K562 (cell line): Measurements from ENCODE around the gene ZFP62. TPM values are rescaled to one million over a fixed set of nuclear protein-coding genes. Genes with fewer than 3 reads are reported as not detected.

ENCODE experiments used
- ARID2 ChIP-seq: fragments of 450-650 bp; IDR thresholded peaks from 2 replicates; pipeline ENCODE4 v1.6.1; 2017; ENCODE audit warnings: antibody characterized with exemption, mild to moderate bottlenecking
- BRCA1 ChIP-seq, 2 experiments: fragments of 450-650 bp in 1 of 2; sonication (generic) in 1 of 2; formaldehyde crosslinking in 1 of 2; IDR thresholded peaks; 2 replicates each; pipeline versions ENCODE4 v1.5.0 to v1.6.1; 2017 to 2020; ENCODE audit warnings: mild to moderate bottlenecking in 1 of 2, missing genetic modification reagents in 1 of 2
- FIP1L1 ChIP-seq: fragments of 200-400 bp; formaldehyde crosslinking; IDR thresholded peaks from 2 replicates; pipeline ENCODE4 v1.6.1; 2018; ENCODE audit warnings: mild to moderate bottlenecking, low read depth, low read length; ENCODE audit not compliant: poor library complexity, severe bottlenecking
- JUNB ChIP-seq: fragments of 450-650 bp; formaldehyde crosslinking; conservative IDR thresholded peaks from 2 replicates; pipeline ENCODE4 v1.4.0; 2020; ENCODE audit warnings: mild to moderate bottlenecking
- L3MBTL2 ChIP-seq: fragments of 450-650 bp; IDR thresholded peaks from 2 replicates; pipeline ENCODE4 v1.6.1; 2016; ENCODE audit warnings: mild to moderate bottlenecking, moderate library complexity
- MEF2A ChIP-seq: IDR thresholded peaks from 2 replicates; pipeline ENCODE4 v1.6.1; 2011; ENCODE audit warnings: low read depth, mild to moderate bottlenecking, low read length, moderate library complexity; ENCODE audit not compliant: control insufficient read depth
- MYC ChIP-seq, 2 experiments: fragments of 250-450 bp in 1 of 2; sonication (Bioruptor Pico) in 1 of 2; IDR thresholded peaks; 2 replicates each; pipeline versions ENCODE4 v1.5.1 to v1.6.1; 2012 to 2021; ENCODE audit warnings: low read depth in 2 of 2, borderline replicate concordance in 1 of 2, improper control_type of control experiment in 1 of 2, low read length in 1 of 2, mild to moderate bottlenecking in 1 of 2, moderate library complexity in 1 of 2
- PCBP2 ChIP-seq: fragments of 200-400 bp; formaldehyde crosslinking; IDR thresholded peaks from 2 replicates; pipeline ENCODE4 v1.6.1; 2018; ENCODE audit warnings: low read length, low read depth, mild to moderate bottlenecking, moderate library complexity; ENCODE audit not compliant: poor library complexity, severe bottlenecking
- POLR2H ChIP-seq: IDR thresholded peaks from 2 replicates; pipeline ENCODE4 v1.6.1; 2016; ENCODE audit warnings: missing genetic modification characterization, low read depth, mild to moderate bottlenecking, control low read depth, missing compliant biosample characterization, moderate library complexity
- RBBP5 ChIP-seq: fragments of 200-600 bp; sonication (generic); IDR thresholded peaks from 2 replicates; pipeline ENCODE4 v1.6.1; 2012; ENCODE audit warnings: borderline replicate concordance, mild to moderate bottlenecking, low read length, control low read depth, inconsistent platforms; ENCODE audit not compliant: insufficient read depth, poor library complexity, severe bottlenecking
- SAFB2 ChIP-seq: fragments of 200-400 bp; formaldehyde crosslinking; IDR thresholded peaks from 2 replicates; pipeline ENCODE4 v1.6.1; 2018; ENCODE audit warnings: borderline replicate concordance, low read length, low read depth, moderate library complexity; ENCODE audit not compliant: severe bottlenecking
- TCFL5 ChIP-seq: fragments of 250-450 bp; sonication (Bioruptor Pico); conservative IDR thresholded peaks from 2 replicates; pipeline ENCODE4 v1.6.1; 2021; ENCODE audit warnings: mild to moderate bottlenecking, moderate library complexity, matching md5 sums
- TSC22D4 ChIP-seq: fragments of 450-650 bp; IDR thresholded peaks from 2 replicates; pipeline ENCODE4 v1.6.1; 2016; ENCODE audit warnings: missing genetic modification characterization, missing biosample characterization, control low read depth
- ZBTB17 ChIP-seq: fragments of 450-650 bp; formaldehyde crosslinking; IDR thresholded peaks from 2 replicates; pipeline ENCODE4 v1.4.0; 2020; ENCODE audit warnings: mild to moderate bottlenecking
- ZBTB8A ChIP-seq: fragments of 450-650 bp; IDR thresholded peaks from 2 replicates; pipeline ENCODE4 v1.6.1; 2018; ENCODE audit warnings: mild to moderate bottlenecking, moderate library complexity; ENCODE audit not compliant: partially characterized antibody
- ZNF146 ChIP-seq: IDR thresholded peaks from one replicate; pipeline ENCODE4 v1.6.1; 2018; ENCODE audit warnings: missing compliant biosample characterization; ENCODE audit not compliant: unreplicated experiment
- ZNF184 ChIP-seq: sonication (generic); formaldehyde crosslinking; IDR thresholded peaks from 2 replicates; pipeline ENCODE4 v1.5.0; 2020; ENCODE audit warnings: missing genetic modification reagents
- ZNF408 ChIP-seq: fragments of 250-450 bp; sonication (Bioruptor Pico); IDR thresholded peaks from 2 replicates; pipeline ENCODE4 v1.4.0; 2020; ENCODE audit warnings: low read depth, mild to moderate bottlenecking, moderate library complexity
- ZNF507 ChIP-seq: conservative IDR thresholded peaks from 2 replicates; pipeline ENCODE4 v1.6.1; 2017; ENCODE audit warnings: missing genetic modification characterization, missing compliant biosample characterization
- ZNF551 ChIP-seq: fragments of 250-450 bp; sonication (Bioruptor Pico); IDR thresholded peaks from 2 replicates; pipeline ENCODE4 v1.5.0; 2021; ENCODE audit warnings: mild to moderate bottlenecking, moderate library complexity
- ZNF76 ChIP-seq: fragments of 250-450 bp; sonication (Bioruptor Pico); IDR thresholded peaks from 2 replicates; pipeline ENCODE4 v1.4.0; 2020; ENCODE audit warnings: mild to moderate bottlenecking, moderate library complexity, borderline replicate concordance
- polyA plus RNA-seq, 8 experiments: library from polyadenylated mRNA; depleted of rRNA in 4 of 8; stranded (reverse) in 5 of 8; unstranded in 3 of 8; fragments of >200 nt; fragmentation: Nextera tagmentation in 2 of 8; fragmentation: Illumina TruSeq in 1 of 8; extraction: Ambion mirVana in 2 of 8; extraction: Trizol in 1 of 8; gene quantifications; 2 replicates each; pipeline versions ENCODE4 v1.2.1 to v1.2.3, GENCODE V29; 2011 to 2014; ENCODE audit warnings: inconsistent platforms in 1 of 8, missing spikeins in 1 of 8
- total RNA-seq, 7 experiments: library from RNA; depleted of rRNA in 6 of 7; stranded (reverse); fragments of >200 nt in 6 of 7; fragmentation: Illumina TruSeq in 2 of 7; extraction: Trizol in 2 of 7; gene quantifications; 2 replicates each; pipeline versions ENCODE4 v1.2.1 to v1.2.3, GENCODE V29; 2011 to 2021; ENCODE audit warnings: low replicate concordance in 1 of 7
- TF ChIP-seq, protein P1 (sequence below): fragments of 450-650 bp; IDR thresholded peaks from 2 replicates; pipeline ENCODE4 v1.6.1; 2016
- TF ChIP-seq, protein P2 (sequence below): fragments of 450-650 bp; IDR thresholded peaks from 2 replicates; pipeline ENCODE4 v1.6.1; 2018; ENCODE audit warnings: mild to moderate bottlenecking, low read depth; ENCODE audit not compliant: partially characterized antibody
- TF ChIP-seq, protein P3 (sequence below): fragments of 450-650 bp; IDR thresholded peaks from 2 replicates; pipeline ENCODE4 v1.6.1; 2016; ENCODE audit warnings: low read depth, mild to moderate bottlenecking, moderate library complexity

Gene ZFP62
- total and polyA plus RNA-seq, 9 of the 15 experiments (the other 6 are each of a cell fraction or from before 2014, with no cell fraction given): 12.2 to 37.5 (median 25.0) TPM

DNA sequence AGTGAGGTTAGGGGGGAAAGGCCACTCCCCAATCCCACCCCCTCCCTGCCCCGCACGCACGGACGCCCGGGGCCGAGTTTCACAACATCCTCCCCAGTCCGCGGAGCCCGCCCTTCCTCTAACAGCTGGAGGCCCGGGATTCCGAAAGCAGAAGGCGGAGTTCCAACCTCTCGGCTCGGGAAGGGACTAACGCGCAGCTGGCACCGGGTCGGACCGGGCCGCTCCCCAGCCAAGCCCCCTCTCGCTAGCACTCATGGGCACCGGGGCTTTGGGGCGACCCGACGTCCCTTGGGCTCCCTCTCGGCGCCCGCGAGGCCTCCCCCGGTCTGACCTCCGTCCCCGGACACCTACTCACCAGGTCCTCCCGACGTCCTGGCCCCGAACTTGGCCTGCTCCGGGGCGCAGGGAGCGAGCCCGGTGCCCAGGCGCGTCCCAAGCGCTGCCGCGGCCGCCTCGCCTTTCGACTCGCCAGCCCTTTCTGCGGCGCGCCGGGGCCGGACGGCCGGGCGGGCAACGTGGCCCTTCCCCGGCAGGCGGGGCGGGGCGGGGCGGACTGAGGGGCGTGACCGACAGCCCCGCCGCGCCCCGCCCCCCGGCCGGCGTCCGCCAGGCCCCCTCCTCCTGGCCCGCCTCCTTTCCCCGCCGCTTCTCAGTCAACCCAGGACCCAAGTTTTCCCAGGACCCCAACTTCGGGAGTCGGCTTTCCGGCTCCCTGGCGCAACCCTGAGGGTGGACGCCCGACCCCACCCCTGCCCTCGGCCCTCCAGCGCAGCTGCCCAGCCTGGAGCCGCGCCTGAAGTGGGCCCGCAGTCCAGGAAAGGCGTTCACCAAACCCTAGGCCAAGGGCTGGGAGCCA lies 58.5 kb downstream of the ZFP62 start, which contains the start of gene MGAT1 (continued):
- TF ChIP-seq, protein P1, sequence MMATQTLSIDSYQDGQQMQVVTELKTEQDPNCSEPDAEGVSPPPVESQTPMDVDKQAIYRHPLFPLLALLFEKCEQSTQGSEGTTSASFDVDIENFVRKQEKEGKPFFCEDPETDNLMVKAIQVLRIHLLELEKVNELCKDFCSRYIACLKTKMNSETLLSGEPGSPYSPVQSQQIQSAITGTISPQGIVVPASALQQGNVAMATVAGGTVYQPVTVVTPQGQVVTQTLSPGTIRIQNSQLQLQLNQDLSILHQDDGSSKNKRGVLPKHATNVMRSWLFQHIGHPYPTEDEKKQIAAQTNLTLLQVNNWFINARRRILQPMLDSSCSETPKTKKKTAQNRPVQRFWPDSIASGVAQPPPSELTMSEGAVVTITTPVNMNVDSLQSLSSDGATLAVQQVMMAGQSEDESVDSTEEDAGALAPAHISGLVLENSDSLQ: no peak
- TF ChIP-seq ZNF408 (CRISPR knock-in tag) (no peak), TSC22D4 (tag) (no peak), JUNB (CRISPR knock-in tag) (no peak), ARID2 (no peak), ZNF184 (CRISPR knock-in tag) (no peak), ZNF76 (CRISPR knock-in tag) (peak; percentile 30; the same call in 1 of the 2 replicates), MEF2A (no peak), ZNF507 (tag) (no peak), BRCA1 (IDR thresholded peaks at IDR 0.05) (no peak), BRCA1 (CRISPR knock-in tag; IDR thresholded peaks at IDR 0.05) (no peak), ZBTB17 (CRISPR knock-in tag) (0 out of 2 replicates have a peak, but pooled peaks have one; percentile 76), FIP1L1 (peak; percentile 22), SAFB2 (no peak), ZBTB8A (no peak), RBBP5 (peak; percentile 53), TCFL5 (no peak), L3MBTL2 (peak; percentile 41; the same call in 1 of the 2 replicates), MYC (IDR thresholded peaks at IDR 0.05; ENCODE audit: low read depth, low read length) (peak; percentile 71), MYC (CRISPR knock-in tag; IDR thresholded peaks at IDR 0.05; ENCODE audit: borderline replicate concordance, low read depth) (peak; percentile 34; the same call in 1 of the 2 replicates), ZNF146 (no peak), POLR2H (tag) (peak; percentile 51), ZNF551 (CRISPR knock-in tag) (no peak), PCBP2 (no peak)
- TF ChIP-seq, protein P2, sequence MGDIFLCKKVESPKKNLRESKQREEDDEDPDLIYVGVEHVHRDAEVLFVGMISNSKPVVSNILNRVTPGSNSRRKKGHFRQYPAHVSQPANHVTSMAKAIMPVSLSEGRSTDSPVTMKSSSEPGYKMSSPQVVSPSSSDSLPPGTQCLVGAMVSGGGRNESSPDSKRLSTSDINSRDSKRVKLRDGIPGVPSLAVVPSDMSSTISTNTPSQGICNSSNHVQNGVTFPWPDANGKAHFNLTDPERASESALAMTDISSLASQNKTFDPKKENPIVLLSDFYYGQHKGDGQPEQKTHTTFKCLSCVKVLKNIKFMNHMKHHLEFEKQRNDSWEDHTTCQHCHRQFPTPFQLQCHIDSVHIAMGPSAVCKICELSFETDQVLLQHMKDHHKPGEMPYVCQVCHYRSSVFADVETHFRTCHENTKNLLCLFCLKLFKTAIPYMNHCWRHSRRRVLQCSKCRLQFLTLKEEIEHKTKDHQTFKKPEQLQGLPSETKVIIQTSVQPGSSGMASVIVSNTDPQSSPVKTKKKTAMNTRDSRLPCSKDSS: no peak
- TF ChIP-seq, protein P3, sequence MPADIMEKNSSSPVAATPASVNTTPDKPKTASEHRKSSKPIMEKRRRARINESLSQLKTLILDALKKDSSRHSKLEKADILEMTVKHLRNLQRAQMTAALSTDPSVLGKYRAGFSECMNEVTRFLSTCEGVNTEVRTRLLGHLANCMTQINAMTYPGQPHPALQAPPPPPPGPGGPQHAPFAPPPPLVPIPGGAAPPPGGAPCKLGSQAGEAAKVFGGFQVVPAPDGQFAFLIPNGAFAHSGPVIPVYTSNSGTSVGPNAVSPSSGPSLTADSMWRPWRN: no peak
